ENCODE data around the gene DYNC1I2.

DNA sequence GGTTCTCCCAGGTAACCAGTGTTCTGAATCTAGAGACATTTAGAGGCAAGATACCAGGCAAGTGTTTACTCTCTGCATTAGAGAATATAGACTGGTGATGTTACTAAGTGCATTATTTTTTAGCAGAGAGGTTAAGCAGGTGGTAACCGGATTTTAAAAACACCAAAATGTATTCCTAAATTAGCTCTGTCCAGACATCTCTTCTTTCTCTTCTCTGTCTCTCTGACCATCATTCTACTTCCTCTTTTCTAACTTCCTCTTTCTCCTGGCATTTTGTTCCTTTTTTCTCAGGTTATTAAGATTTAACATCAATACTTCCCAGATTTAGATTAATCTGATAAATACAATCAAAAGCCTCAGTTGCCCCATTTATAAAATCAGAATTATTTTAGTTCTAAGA, 31.7 kb upstream of the DYNC1I2 start:
- TF ChIP-seq, protein P1, sequence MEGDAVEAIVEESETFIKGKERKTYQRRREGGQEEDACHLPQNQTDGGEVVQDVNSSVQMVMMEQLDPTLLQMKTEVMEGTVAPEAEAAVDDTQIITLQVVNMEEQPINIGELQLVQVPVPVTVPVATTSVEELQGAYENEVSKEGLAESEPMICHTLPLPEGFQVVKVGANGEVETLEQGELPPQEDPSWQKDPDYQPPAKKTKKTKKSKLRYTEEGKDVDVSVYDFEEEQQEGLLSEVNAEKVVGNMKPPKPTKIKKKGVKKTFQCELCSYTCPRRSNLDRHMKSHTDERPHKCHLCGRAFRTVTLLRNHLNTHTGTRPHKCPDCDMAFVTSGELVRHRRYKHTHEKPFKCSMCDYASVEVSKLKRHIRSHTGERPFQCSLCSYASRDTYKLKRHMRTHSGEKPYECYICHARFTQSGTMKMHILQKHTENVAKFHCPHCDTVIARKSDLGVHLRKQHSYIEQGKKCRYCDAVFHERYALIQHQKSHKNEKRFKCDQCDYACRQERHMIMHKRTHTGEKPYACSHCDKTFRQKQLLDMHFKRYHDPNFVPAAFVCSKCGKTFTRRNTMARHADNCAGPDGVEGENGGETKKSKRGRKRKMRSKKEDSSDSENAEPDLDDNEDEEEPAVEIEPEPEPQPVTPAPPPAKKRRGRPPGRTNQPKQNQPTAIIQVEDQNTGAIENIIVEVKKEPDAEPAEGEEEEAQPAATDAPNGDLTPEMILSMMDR (IDR thresholded peaks at IDR 0.05) = no peak
- no peak for TF ChIP-seq ZFX (IDR thresholded peaks at IDR 0.05; ENCODE audit: borderline replicate concordance)

All from 22Rv1 (cell line).